HG03175 (cell line): ENCODE measurements around the gene MIEF2.
"Not testable (repeated sequence)": the region's sequence is repeated elsewhere in the genome, so short reads cannot be mapped to it uniquely, and the experiment has no call there.

ENCODE experiments used
- ATAC-seq: cut with Tn5 transposase; IDR thresholded peaks from one replicate; pipeline ENCODE4 v1.9.1; 2021; ENCODE audit warnings: mild to moderate bottlenecking, moderate library complexity; ENCODE audit not compliant: unreplicated experiment

The MIEF2 gene

GRCh38 chr17:18260332-18261145, at the start of gene MIEF2:
Gene MIEF2, plus strand, starts transcription at chr17:18260662. Its CDS starts 2,059 bp downstream, at chr17:18262721.
- peak; percentile 85 for ATAC-seq

DNA sequence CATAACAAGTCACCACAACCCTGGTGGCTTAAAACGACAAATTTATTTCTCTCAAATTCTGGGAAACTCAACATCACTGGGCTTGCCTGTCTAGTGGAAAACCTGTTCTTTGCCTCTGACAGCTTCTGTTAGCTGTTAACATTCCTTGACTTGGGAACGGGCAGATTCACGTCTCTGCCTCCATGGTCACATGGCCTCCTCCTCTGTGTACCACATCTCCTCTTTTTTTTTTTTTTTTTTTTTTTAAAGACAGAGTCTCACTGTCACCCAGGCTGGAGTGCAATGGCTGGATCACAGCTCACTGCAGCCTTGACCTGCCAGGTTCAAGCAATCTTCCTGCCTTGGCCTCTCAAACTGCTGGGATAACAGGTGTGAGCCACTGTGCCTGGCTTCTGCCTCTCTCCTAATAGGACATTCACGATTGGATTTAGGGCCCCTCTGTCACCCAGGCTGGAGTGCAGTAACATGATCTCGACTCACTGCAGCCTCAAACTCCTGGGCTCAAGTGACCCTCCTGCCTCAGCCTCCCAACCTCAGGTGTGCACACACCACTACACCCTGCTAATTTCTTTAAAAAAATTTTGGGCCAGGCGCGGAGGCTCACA, 46.7 kb upstream of the MIEF2 start:
- no peak for ATAC-seq

- not testable (repeated sequence) for ATAC-seq
These were observed 43.6 kb upstream of the MIEF2 start for GRCh38 chr17:18216906-18217305.

DNA sequence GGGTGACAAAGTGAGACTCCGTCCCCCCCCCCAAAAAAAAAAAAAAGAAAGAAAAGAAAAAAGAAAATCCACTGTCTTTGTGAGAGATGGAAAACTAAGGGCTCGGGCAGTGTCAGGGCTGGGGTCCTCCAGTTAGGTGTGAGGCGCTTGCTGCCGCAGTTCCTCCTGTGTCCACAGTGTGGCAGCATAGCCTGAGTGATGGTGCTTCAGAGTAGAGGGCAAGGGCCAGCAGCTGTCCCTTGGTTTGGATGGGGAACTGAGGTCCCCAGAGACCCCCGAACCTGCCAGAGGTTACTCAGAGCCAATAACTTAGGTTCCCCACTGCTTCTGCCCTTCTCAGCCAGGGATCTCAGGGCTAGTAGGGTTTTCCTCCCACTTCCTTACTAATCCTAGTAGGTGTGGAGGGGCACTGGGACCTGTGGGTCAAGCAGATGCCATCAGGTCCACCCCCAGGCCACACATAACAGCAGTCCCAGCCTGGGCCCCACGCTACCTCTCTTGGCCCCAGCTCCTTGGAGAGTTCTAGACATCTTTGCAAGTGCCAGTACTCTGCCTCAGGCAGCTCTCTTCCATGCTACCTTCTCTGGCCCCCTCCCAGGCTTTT, 42.9 kb upstream of the MIEF2 start:
- ATAC-seq, result no peak

GRCh38 chr17:18218756-18219415, 41.6 kb upstream of the MIEF2 start:
- no peak for ATAC-seq

DNA sequence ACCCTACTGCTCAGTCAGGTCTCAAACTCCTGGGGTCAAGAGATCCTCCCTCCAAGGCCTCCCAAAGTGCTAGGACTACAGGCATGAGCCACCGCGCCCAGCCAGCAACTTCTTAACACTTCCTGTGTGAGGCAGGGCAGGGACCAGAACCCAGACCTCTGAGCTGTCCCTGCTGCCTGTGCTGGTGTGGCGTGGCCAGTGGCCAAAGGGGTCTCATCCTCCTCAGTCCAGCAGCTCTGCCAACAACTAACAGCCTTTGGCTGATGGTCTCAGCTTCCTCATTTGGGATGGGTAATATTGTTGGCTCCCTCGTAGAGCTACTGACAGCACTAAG, 36.4 kb upstream of the MIEF2 start:
- no peak for ATAC-seq

DNA sequence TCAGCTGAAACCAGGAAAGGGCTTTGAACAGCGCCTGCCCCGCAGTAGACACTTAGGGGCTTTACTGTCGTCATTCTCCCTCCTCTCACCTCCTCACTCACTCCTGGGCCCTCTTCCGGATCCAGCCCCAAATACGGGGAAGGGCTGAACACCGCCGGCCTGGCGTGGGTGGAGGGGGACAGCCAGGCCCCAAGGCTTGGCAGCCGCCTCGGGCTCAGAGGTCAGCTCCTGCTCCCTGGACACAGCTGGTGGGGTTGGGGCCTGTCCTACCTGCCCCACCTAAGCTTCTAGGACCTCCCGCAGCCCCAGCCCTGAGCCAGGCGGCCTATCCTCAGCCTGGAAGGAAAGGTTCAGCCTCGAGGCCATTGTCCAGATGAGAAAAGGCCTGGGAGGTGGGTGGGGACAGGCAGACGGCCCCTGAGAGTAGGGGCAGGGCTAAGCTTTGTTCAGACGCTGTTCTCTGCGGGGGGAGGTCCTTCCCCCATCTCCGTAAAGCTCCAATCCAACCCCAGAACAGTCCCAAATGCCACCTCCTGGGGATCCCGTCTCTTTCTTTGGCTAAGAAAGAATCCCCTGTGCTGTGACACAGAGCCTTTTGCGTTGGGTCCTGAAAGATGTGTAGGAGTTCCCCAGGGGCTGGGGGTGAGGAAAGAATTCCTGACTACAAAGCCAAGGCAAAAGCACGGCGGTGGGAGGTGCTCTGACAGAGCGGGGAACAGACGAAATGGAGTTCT, 35.9 kb upstream of the MIEF2 start:
- ATAC-seq, result no peak

DNA sequence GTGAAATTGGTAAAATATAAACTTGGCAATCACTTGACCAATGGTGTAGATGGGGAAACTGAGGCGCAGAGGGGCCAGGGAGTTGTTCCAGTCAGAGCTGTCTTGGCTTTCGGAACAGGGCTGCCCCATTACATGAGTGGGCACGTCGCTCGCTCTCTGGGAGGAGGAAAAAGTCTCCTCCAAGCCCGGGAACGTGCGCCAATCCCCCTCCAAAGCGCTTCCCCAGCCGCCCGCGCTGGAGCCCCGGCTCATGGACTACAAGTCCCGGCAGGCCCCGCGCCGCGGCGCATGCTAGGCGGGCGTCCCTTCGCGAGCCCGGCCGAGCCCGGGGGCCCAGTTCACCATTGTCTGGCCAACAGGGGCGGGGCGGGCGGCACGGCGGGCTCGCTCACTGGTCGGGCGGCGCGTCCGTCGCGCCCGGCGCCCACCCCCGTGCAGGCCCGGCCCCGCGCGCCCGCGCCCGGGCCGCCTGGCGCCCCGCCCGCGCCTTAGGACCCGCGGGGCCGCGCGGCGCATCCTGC, 35.3 kb upstream of the MIEF2 start, which contains the start of gene LLGL1:
Gene LLGL1 (plus strand): TSS at position 515 of the 521 bp plus-strand sequence. CDS start 48 bp downstream, outside the sequence.
- ATAC-seq, result peak; percentile 84

DNA sequence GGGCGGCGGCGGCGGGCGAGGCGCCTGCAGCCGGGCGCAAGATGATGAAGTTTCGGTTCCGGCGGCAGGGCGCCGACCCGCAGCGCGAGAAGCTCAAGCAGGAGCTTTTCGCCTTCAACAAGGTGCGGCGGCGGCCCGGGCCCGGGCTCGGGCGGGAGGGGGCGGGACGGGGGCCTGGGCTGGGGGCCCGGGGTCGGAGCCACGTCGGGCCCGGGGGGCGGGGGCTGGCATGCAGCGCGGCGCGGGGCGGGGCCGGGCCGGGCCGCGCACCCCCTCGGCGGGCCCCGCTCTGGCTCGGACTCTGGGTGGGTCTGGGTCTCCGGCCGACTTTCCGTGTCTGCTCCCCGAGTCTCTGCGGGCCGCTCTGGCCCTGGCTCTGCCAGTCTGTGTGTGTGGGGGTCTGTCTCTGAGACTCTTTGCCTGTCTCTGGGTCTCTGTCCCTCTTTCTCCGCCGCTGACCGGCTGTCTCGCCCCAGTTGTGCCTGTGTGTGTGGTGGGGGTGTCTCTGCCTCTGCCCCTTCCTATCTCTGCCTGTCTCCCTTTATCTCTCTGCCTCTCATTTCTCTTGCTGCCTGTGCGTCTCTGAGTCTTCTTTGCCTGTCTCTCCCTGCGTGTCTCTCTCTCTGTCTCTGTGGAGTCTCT, 34.7 kb upstream of the MIEF2 start:
- ATAC-seq, result peak; percentile 5

GRCh38 chr17:18226284-18226945, 34.0 kb upstream of the MIEF2 start:
- ATAC-seq, result no peak

GRCh38 chr17:18227635-18228034, 32.8 kb upstream of the MIEF2 start:
- ATAC-seq, result no peak

DNA sequence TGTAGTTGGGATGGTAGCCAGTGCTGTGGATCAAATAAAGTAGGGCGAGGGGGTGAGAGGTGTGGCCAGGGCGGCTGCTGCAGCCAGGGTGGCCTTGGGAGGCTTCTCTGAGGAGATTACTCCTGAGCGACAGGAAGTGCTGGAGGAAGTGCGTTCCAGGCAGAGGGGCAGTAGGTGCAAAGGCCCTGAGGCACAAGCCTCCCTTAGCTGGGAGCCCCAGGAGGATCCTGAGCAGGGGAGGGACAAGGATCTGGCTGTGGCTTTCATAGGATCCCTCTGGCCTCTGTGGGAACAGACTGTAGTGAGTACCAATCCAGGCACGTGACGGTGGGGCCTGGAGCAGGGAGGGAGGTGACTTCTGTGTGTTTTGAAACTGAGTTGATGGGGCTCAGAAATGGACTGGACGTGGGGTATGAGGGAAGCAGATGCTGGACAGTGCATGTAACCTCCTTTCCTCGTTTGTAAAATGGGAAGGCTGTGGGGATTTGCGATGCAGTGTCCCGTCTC, 32.2 kb upstream of the MIEF2 start:
- ATAC-seq, result no peak

- ATAC-seq, result no peak
These were observed 31.2 kb upstream of the MIEF2 start for GRCh38 chr17:18229254-18229653.

GRCh38 chr17:18229771-18230170, 30.7 kb upstream of the MIEF2 start:
- ATAC-seq, result no peak

DNA sequence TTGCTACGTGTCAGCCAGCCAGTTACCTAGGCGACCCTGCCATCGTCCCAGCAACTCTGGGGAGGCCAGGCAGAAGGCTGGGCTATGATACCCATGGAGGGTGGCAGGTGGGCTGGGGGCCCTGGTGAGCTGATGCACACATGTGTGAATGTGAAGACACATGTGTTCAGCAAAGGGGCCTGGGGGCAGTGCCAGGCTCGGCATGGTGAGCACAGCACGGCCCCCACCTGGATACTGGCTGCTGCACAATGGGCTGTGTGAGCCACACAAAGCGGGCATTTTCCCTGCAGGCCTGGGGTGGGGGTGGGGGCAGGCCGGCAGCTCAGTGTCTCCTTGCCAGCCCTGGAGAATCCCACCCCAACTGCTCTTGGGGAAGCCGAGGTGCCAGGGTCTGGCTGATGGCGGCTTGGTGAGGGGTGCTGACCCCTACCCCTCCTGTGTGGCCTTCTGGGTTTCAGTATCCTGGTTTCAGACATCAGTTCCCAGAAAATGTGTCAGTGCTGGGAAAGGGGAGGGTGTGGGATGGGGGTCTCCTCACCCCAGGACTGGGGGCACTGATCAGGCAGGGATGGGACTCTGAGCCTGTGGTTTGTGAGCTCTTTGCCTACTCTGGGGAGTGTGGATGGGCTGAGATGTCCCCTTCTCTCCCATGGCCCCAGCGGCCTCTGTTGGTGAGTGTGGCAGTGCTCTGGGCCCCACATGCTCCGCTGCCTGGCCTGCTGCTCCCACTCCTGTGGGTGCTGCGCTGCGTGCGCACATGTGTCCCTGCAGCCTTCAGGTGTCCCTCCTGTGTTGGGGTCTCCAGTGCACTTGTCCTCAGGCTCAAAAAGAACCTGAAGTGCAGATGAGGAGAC, 29.9 kb upstream of the MIEF2 start:
- no peak for ATAC-seq

- no peak for ATAC-seq
These were observed 29.3 kb upstream of the MIEF2 start for GRCh38 chr17:18231164-18231563.

GRCh38 chr17:18233803-18234518, 26.5 kb upstream of the MIEF2 start:
- ATAC-seq, result no peak

- ATAC-seq, result no peak
These were observed 25.5 kb upstream of the MIEF2 start for GRCh38 chr17:18234853-18235380.
